Bronchial smooth muscle cell (primary cell): ENCODE data around the gene ADH1C. TPM values are rescaled to one million over a fixed set of nuclear protein-coding genes. Genes with fewer than 3 reads are reported as not detected.

Experiments used
- total RNA-seq: library from RNA; depleted of rRNA; stranded (reverse); fragments of >200 nt; gene quantifications from 2 replicates; pipeline ENCODE4 v1.2.1, GENCODE V29; 2014

ADH1C gene
- total RNA-seq, result 5.4 and 6.1 TPM in 2 replicates

DNA sequence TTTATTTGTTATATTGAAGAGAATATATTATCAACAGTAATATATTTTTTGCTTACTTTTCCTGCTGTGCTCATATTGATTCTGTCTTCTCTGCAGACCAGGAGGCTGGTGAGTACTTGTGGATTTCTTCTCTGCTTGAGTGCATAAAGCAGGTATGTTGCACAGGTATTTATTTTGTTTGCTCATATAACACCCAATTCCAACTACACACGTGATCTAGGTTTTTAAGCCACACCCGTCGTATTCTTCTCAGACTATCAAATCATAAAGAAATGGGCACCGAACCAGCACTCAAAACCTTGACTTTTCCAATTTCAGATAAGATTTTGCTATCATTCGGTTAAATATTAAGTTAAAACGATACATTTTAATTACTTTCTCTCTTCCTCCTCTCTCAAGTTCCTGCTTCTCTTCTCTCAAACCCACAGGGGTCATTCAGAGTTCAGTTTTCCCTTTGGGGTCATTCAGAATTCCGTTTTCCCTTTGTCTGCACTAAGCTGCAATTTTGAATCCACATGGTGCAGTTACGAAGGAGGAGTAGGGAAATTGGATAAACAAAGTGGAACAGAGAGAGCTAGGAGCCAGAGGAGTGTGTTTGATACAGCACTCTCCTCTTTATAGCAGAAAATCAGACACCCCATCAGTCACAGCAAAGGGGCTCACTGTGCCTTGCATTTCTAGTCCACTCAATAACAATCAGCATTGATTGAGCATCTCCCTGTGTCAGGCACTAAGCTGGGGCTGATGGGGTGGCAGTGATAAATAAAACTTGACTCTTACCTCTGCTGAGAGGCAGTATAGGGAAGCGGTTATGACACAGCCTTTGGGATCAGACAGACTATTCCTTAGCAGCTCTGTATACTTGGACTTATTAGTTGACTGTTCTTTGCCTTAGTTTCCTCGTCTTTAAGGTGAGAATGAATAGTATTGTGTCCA is at the start of gene ADH1C:
TSS of gene ADH1C (minus strand) at position 145 of the 936 bp plus-strand sequence. CDS start at position 74, 71 bp downstream.

DNA sequence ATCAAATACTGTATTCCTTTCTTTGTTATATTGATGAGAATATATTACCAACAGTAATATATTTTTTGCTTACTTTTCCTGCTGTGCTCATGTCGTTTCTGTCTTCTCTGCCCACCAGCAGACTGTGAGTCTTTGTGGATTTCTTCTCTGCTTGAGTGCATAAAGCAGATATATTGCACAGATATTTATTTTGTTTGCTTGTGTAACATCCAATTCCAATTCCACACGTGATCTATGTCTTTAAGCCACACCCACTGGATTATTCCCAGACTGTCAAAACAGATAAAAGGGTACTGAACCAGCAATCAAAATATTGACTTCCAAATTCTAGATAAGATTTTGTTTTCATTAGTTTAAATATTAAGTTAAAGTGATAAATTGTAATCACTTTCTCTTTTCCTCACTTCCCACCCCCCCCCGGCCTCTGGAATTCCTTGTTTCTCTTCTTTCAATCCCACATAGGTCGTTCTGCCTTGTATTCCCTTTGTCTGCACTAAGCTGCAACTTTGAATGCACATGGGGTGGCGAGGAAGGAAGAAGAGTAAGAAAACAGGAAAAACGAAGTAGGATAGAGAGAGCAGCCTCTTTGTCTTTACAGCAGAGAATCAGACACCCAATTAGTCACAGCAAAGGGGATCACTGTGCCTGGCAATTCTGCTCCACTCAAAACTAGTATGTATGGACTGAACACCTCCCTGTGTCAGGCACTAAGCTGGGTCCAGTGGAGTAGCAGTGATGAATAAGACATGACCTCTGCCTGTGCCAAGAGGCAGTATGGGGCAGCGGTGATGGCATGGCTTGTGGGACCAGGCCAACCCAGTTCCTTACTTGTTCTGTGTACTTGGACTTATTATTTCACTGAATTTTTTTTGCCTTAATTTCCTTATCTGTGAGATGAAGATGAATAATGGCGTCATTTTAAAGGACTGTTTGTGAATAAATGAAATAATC is 31.0 kb downstream of the ADH1C start, which contains the start of gene ADH1B:
TSS of gene ADH1B (minus strand) at position 161 of the 951 bp plus-strand sequence. CDS start at position 91, 70 bp downstream.

DNA sequence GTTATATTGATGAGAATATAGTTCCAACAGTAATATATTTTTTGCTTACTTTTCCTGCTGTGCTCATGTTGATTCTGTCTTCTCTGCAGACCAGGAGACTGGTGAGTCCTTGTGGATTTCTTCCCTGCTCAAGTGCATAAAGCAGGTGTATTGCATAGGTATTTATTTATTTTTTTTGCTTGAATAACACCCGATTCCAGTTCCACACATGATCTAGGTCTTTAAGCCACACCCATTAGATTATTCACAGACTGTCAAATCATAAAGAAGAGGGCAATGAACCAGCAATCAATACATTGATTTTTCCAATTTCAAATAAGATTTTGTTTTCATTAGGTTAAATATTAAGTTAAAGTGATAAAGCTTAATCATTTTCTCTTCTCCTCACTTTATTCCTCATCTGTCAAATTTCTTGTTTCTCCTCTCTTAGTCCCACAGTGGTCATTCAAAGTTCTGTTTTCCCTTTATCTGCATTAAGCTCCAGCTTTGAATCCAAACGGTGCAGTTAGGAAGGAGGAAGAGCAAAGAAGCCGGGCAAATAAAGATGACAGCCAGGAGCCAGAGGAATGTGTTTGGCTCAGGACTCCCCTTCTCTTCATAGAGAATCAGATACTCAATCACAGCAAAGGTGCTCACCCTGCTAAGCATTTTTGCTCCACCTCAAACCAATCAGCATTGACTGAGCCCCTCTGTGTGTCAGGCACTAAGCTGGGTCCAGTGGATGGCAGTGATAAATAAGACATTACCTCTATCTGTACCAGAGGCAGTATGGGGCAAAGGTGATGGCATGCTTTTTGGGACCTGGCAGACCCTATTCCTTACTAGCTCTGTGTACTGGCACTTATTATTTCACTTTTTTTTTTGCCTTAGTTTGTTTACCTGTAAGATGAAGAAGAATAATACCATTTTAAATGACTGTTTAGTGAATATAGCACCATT is 61.4 kb downstream of the ADH1C start, which contains the start of gene ADH1A:
TSS of gene ADH1A (minus strand) at position 138 of the 939 bp plus-strand sequence. CDS start at position 67, 71 bp downstream.

Other genes starting within 250 kb of the ADH1C start
- gene ADH4, start 208.4 kb downstream of the ADH1C start, total RNA-seq, result not detected in 2 replicates
- gene ADH6, start 133.5 kb downstream of the ADH1C start, total RNA-seq, result not detected in 2 replicates
- 0.09 and 0.16 TPM in 2 replicates for gene ADH1A, start 61.8 kb downstream of the ADH1C start, total RNA-seq
- gene ADH1B, start 31.3 kb downstream of the ADH1C start, total RNA-seq, result 104 and 567 TPM in 2 replicates
- gene ADH7, start 82.6 kb upstream of the ADH1C start, total RNA-seq, result 0.32 TPM in 1 of 2 replicates, not detected in the other
- not detected in 2 replicates for gene C4orf17, start 158.3 kb upstream of the ADH1C start, total RNA-seq
- gene TRMT10A, start 211.3 kb upstream of the ADH1C start, total RNA-seq, result 3.8 and 5.7 TPM in 2 replicates
- under 0.01 TPM in 1 of 2 replicates, not detected in the other for gene MTTP, start 222.1 kb upstream of the ADH1C start, total RNA-seq